B cell (primary cell): ENCODE measurements around the gene LAPTM4A. TPM values are rescaled to one million over a fixed set of nuclear protein-coding genes. Genes with fewer than 3 reads are reported as not detected.

ENCODE experiments used
- ATAC-seq: fragments of 200-7000 bp; cut with Tn5 transposase; one replicate; pipeline ENCODE4 v1.10.0; 2021; ENCODE audit warnings: low read depth, mild to moderate bottlenecking, moderate number of reproducible peaks, moderate library complexity
- CTCF ChIA-PET: fragments of 350-600 bp; sonication (Branson Sonifier 250); formaldehyde crosslinking; loops from one replicate; lab custom pipeline; 2021; ENCODE audit warnings: antibody characterized with exemption, inconsistent platforms; lab: Charles Lee
- POLR2A ChIA-PET: fragments of 350-600 bp; sonication (Branson Sonifier 250); formaldehyde crosslinking; loops from one replicate; lab custom pipeline; 2021; ENCODE audit warnings: antibody characterized with exemption; lab: Charles Lee
- DNase-seq: peaks from one replicate; pipeline ENCODE4 v3.0.0; 2013
- H2AFZ ChIP-seq: 2 replicates; pipeline ENCODE4 v1.6.1; 2012; ENCODE audit warnings: mild to moderate bottlenecking, low read depth, low read length; ENCODE audit not compliant: insufficient read depth, poor library complexity, severe bottlenecking
- H3K27ac ChIP-seq, 2 donors: 1 replicate in 1 of 2; 2 replicates in 1 of 2; pipeline ENCODE4 v1.5.1; 2012 to 2013; ENCODE audit warnings: low read length in 2 of 2, mild to moderate bottlenecking in 2 of 2, moderate library complexity in 1 of 2
- H3K27me3 ChIP-seq, 4 experiments: fragments of 200-600 bp in 1 of 4; sonication (generic) in 1 of 4; replicated peaks in 1 of 4; 1 replicate in 2 of 4; 2 replicates in 2 of 4; pipeline versions ENCODE4 v1.6.1 to v1.7.0; 2013 to 2016; ENCODE audit warnings: low read length in 3 of 4, mild to moderate bottlenecking in 2 of 4, mixed read lengths in 1 of 4, moderate library complexity in 1 of 4; ENCODE audit not compliant: insufficient read depth in 4 of 4, control insufficient read depth in 3 of 4; ENCODE audit errors: control extremely low read depth in 1 of 4
- H3K36me3 ChIP-seq, 2 experiments: replicated peaks in 1 of 2; 1 replicate in 1 of 2; 2 replicates in 1 of 2; pipeline versions ENCODE4 v1.6.1 to v1.7.1; 2013; ENCODE audit warnings: low read length in 1 of 2; ENCODE audit not compliant: insufficient read depth in 2 of 2, control insufficient read depth in 1 of 2; ENCODE audit errors: control extremely low read depth in 1 of 2, extremely low read depth in 1 of 2
- H3K4me1 ChIP-seq, 2 donors: fragments of 200-600 bp in 1 of 2; sonication (generic) in 1 of 2; 1 replicate in 1 of 2; 2 replicates in 1 of 2; pipeline versions ENCODE4 v1.5.1 to v1.6.1; 2013 to 2017; ENCODE audit warnings: low read length in 2 of 2; ENCODE audit not compliant: control insufficient read depth in 2 of 2, insufficient read depth in 2 of 2
- H3K4me2 ChIP-seq: replicated peaks from 2 replicates; pipeline ENCODE3; 2012; ENCODE audit warnings: mild to moderate bottlenecking, low read depth, low read length; ENCODE audit not compliant: poor library complexity, severe bottlenecking
- H3K4me3 ChIP-seq, 5 experiments: fragments of 200-600 bp in 1 of 5; sonication (generic) in 1 of 5; 1 replicate in 3 of 5; 2 replicates in 2 of 5; pipeline versions ENCODE4 v1.5.1 to v1.7.0; 2011 to 2016; ENCODE audit warnings: low read length in 4 of 5, mild to moderate bottlenecking in 4 of 5, low read depth in 2 of 5, control low read depth in 1 of 5, moderate library complexity in 1 of 5; ENCODE audit not compliant: insufficient read depth in 1 of 5; ENCODE audit errors: control extremely low read depth in 1 of 5, extremely low read depth in 1 of 5
- H3K79me2 ChIP-seq: fragments of 200-600 bp; sonication (generic); one replicate; pipeline ENCODE4 v1.6.0; 2016; ENCODE audit warnings: low read length; ENCODE audit not compliant: control insufficient read depth, insufficient read depth
- H3K9ac ChIP-seq: fragments of 200-600 bp; sonication (generic); 2 replicates; pipeline ENCODE4 v1.6.1; 2017; ENCODE audit warnings: mild to moderate bottlenecking, low read length, moderate library complexity
- H3K9me3 ChIP-seq, 3 donors: one replicate each; pipeline versions ENCODE4 v1.6.1 to v1.7.1; 2013; ENCODE audit warnings: low read length in 2 of 3; ENCODE audit not compliant: control insufficient read depth in 2 of 3, insufficient read depth in 1 of 3; ENCODE audit errors: control extremely low read depth in 1 of 3
- H4K20me1 ChIP-seq: 2 replicates; pipeline ENCODE4 v1.6.0; 2012; ENCODE audit warnings: mild to moderate bottlenecking, low read length; ENCODE audit not compliant: insufficient read depth, control insufficient read depth, poor library complexity, severe bottlenecking
- H3K27ac Mint-ChIP-seq: one replicate; pipeline ENCODE4 v1.8.0; 2021; ENCODE audit warnings: mixed read lengths
- H3K27me3 Mint-ChIP-seq: one replicate; pipeline ENCODE4 v1.8.0; 2021; ENCODE audit warnings: mixed read lengths
- H3K4me1 Mint-ChIP-seq: one replicate; pipeline ENCODE4 v1.8.0; 2021; ENCODE audit warnings: mixed read lengths
- H3K4me3 Mint-ChIP-seq: one replicate; pipeline ENCODE4 v1.8.0; 2021; ENCODE audit warnings: mixed read lengths
- H3K9me3 Mint-ChIP-seq: one replicate; pipeline ENCODE4 v1.8.0; 2022; ENCODE audit warnings: mixed read lengths; ENCODE audit not compliant: insufficient read depth
- EZH2 ChIP-seq: IDR thresholded peaks from 2 replicates; pipeline ENCODE4 v1.6.1; 2012; ENCODE audit warnings: borderline replicate concordance, low read depth, mild to moderate bottlenecking, moderate library complexity, low read length; ENCODE audit not compliant: insufficient read depth, poor library complexity, severe bottlenecking
- WGBS: methylation state at CpG from one replicate; pipeline ENCODE4 v1.1.5; 2013; ENCODE audit warnings: missing lambda C conversion rate; ENCODE audit not compliant: insufficient coverage; 5-methylcytosine and 5-hydroxymethylcytosine counted together
- intact Hi-C: fragments of 100-400 bp; cut with micrococcal nuclease; formaldehyde crosslinking; loops from one replicate; pipeline ENCODE4 v1.10.0; 2022
- polyA plus RNA-seq: library from polyadenylated mRNA; depleted of rRNA; stranded (reverse); fragments of >200 nt; gene quantifications from 2 replicates; pipeline ENCODE4 v1.2.3, GENCODE V29; 2012
- total RNA-seq, 2 donors: library from RNA; stranded (reverse); fragments of 120-200 nt in 1 of 2; gene quantifications; 1 replicate in 1 of 2; 2 replicates in 1 of 2; pipeline versions ENCODE4 v1.2.3 to v1.2.4, GENCODE V29; 2013 to 2022
- TF ChIP-seq, protein P1 (sequence below): fragments of 200-600 bp; IDR thresholded peaks from one replicate; pipeline ENCODE4 v1.8.0; 2022; ENCODE audit warnings: antibody characterized with exemption, mild to moderate bottlenecking

Gene LAPTM4A
- total and polyA plus RNA-seq, 2 donors (not counting 1 experiment from before 2014, with no cell fraction given), result 45.9 to 74.4 TPM

- Histone ChIP-seq H3K4me1 (no peaks in the 10 kb centered on the region), H3K36me3 (no peaks in the 10 kb centered on the region), H3K4me3 (no peak overlapping the region), H3K27me3 (peaks cover 0 to 2% (median 0%) of the 10 kb centered on the region in 4 experiments), H3K9me3 (no peaks in the 10 kb centered on the region), H2AFZ (no peak overlapping the region), H4K20me1 (no peaks in the 10 kb centered on the region), H3K9ac (no peak overlapping the region), H3K4me2 (no peak overlapping the region), H3K27ac (no peak overlapping the region), H3K79me2 (no peaks in the 10 kb centered on the region)
- intact Hi-C loops, result no loop called here
- no peaks in the 10 kb centered on the region for H3K4me1 Mint-ChIP-seq
- ATAC-seq (no peak), DNase-seq (no peak)
- H3K27me3 Mint-ChIP-seq, result peaks cover 33% of the 10 kb centered on the region
- H3K9me3 Mint-ChIP-seq, result no peaks in the 10 kb centered on the region
- no peak overlapping the region for H3K27ac Mint-ChIP-seq
- ChIA-PET POLR2A (no interaction called here), CTCF (interaction anchor here (0.9 kb wide), 1 partner anchor 13 kb away, joined by 3 read pairs; no protein-coding TSS in a partner anchor)
- WGBS, result 89% methylated on average over 11 of the region's 11 CpGs
- TF ChIP-seq EZH2, result no peak
- TF ChIP-seq, protein P1, sequence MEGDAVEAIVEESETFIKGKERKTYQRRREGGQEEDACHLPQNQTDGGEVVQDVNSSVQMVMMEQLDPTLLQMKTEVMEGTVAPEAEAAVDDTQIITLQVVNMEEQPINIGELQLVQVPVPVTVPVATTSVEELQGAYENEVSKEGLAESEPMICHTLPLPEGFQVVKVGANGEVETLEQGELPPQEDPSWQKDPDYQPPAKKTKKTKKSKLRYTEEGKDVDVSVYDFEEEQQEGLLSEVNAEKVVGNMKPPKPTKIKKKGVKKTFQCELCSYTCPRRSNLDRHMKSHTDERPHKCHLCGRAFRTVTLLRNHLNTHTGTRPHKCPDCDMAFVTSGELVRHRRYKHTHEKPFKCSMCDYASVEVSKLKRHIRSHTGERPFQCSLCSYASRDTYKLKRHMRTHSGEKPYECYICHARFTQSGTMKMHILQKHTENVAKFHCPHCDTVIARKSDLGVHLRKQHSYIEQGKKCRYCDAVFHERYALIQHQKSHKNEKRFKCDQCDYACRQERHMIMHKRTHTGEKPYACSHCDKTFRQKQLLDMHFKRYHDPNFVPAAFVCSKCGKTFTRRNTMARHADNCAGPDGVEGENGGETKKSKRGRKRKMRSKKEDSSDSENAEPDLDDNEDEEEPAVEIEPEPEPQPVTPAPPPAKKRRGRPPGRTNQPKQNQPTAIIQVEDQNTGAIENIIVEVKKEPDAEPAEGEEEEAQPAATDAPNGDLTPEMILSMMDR, result no peak
- H3K4me3 Mint-ChIP-seq, result no peak overlapping the region
Measured at GRCh38 chr2:20091305-20091991, 40.0 kb upstream of the LAPTM4A start.

- no peak for DNase-seq
- H3K4me3 ChIP-seq, result no peak overlapping the region
- no peaks in the 10 kb centered on the region for H4K20me1 ChIP-seq
- TF ChIP-seq EZH2, result no peak
- TF ChIP-seq, protein P1, result no peak
- H3K27me3 ChIP-seq, result peaks cover 0 to 2% (median 0%) of the 10 kb centered on the region in 4 experiments
- intact Hi-C loops, result no loop called here
- Mint-ChIP-seq H3K27ac (no peak overlapping the region), H3K27me3 (peaks cover 33% of the 10 kb centered on the region), H3K9me3 (no peaks in the 10 kb centered on the region), H3K4me3 (no peak overlapping the region), H3K4me1 (no peaks in the 10 kb centered on the region)
- H3K79me2 ChIP-seq, result no peaks in the 10 kb centered on the region
- H3K9me3 ChIP-seq, result no peaks in the 10 kb centered on the region
- 94% methylated on average over 5 of the region's 9 CpGs for WGBS
- POLR2A ChIA-PET, result no interaction called here
- no peak overlapping the region for H3K27ac ChIP-seq
- no peak overlapping the region for H3K4me2 ChIP-seq
- no peaks in the 10 kb centered on the region for H3K4me1 ChIP-seq
- H3K9ac ChIP-seq, result no peak overlapping the region
- H2AFZ ChIP-seq, result no peak overlapping the region
- CTCF ChIA-PET, result interaction anchor here (1.5 to 2.3 kb wide), 2 partner anchors 75 to 134 kb away, joined by 4 to 12 read pairs; no protein-coding TSS in a partner anchor
- no peak for ATAC-seq
- H3K36me3 ChIP-seq, result no peaks in the 10 kb centered on the region
Measured at GRCh38 chr2:20089715-20090464, 38.5 kb upstream of the LAPTM4A start.
